Inferior parietal cortex (tissue), 1 donor: Measurements from ENCODE around the gene ARHGEF12.
A peak's percentile ranks its signal among the peaks of the same experiment; 100 is the strongest.

Experiments used
- DNase-seq: peaks from one replicate; pipeline ENCODE4 v3.0.0-alpha.2; 2016; ENCODE audit errors: extremely low spot score

The ARHGEF12 gene

GRCh38 chr11:120339394-120339890 lies 3.2 kb downstream of the ARHGEF12 start:
- DNase-seq: peak; percentile 71

GRCh38 chr11:120340529-120340928 lies 4.3 kb downstream of the ARHGEF12 start:
- no peak for DNase-seq

GRCh38 chr11:120342226-120342625 lies 6.0 kb downstream of the ARHGEF12 start:
- no peak for DNase-seq

GRCh38 chr11:120342678-120343077 lies 6.5 kb downstream of the ARHGEF12 start:
- no peak for DNase-seq

GRCh38 chr11:120343429-120343828 lies 7.2 kb downstream of the ARHGEF12 start:
- DNase-seq: peak; percentile 37

- no peak for DNase-seq
Observed at GRCh38 chr11:120344302-120345004, 8.2 kb downstream of the ARHGEF12 start.

- DNase-seq: no peak
Observed at GRCh38 chr11:120346233-120346632, 10.0 kb downstream of the ARHGEF12 start.

- DNase-seq: no peak
Observed at GRCh38 chr11:120350637-120351036, 14.4 kb downstream of the ARHGEF12 start.

GRCh38 chr11:120352405-120352804 lies 16.2 kb downstream of the ARHGEF12 start:
- no peak for DNase-seq

- DNase-seq: no peak
Observed at GRCh38 chr11:120354068-120354467, 17.9 kb downstream of the ARHGEF12 start.

GRCh38 chr11:120354779-120355178 lies 18.6 kb downstream of the ARHGEF12 start:
- no peak for DNase-seq

- DNase-seq: no peak
Observed at GRCh38 chr11:120357620-120358019, 21.4 kb downstream of the ARHGEF12 start.

- no peak for DNase-seq
Observed at GRCh38 chr11:120358729-120359128, 22.5 kb downstream of the ARHGEF12 start.

- no peak for DNase-seq
Observed at GRCh38 chr11:120363436-120363835, 27.2 kb downstream of the ARHGEF12 start.

GRCh38 chr11:120365512-120365911 lies 29.3 kb downstream of the ARHGEF12 start:
- DNase-seq: no peak

- no peak for DNase-seq
Observed at GRCh38 chr11:120372296-120372695, 36.1 kb downstream of the ARHGEF12 start.

- DNase-seq: no peak
Observed at GRCh38 chr11:120375076-120375475, 38.9 kb downstream of the ARHGEF12 start.

- DNase-seq: no peak
Observed at GRCh38 chr11:120376547-120377182, 40.5 kb downstream of the ARHGEF12 start.

GRCh38 chr11:120378474-120378873 lies 42.3 kb downstream of the ARHGEF12 start:
- DNase-seq: no peak

- DNase-seq: no peak
Observed at GRCh38 chr11:120381401-120381800, 45.2 kb downstream of the ARHGEF12 start.

- DNase-seq: no peak
Observed at GRCh38 chr11:120383518-120384155, 47.4 kb downstream of the ARHGEF12 start.

GRCh38 chr11:120384476-120384875 lies 48.3 kb downstream of the ARHGEF12 start:
- no peak for DNase-seq

GRCh38 chr11:120385110-120385509 lies 48.9 kb downstream of the ARHGEF12 start:
- DNase-seq: peak; percentile 45
